Common myeloid progenitor, CD34-positive (primary cell): Measurements from ENCODE around the gene CDC42BPG.
A peak's percentile ranks its signal among the peaks of the same experiment; 100 is the strongest.

Experiments used
- CTCF ChIA-PET: fragments of 350-600 bp; sonication (Branson Sonifier 250); formaldehyde crosslinking; loops from one replicate; lab custom pipeline; 2021; ENCODE audit warnings: antibody characterized with exemption; lab: Charles Lee
- POLR2A ChIA-PET: fragments of 350-600 bp; sonication (Branson Sonifier 250); formaldehyde crosslinking; loops from one replicate; lab custom pipeline; 2021; ENCODE audit warnings: antibody characterized with exemption; lab: Charles Lee
- DNase-seq, 3 donors: peaks; one replicate each; pipeline versions ENCODE4 v3.0.0 to v3.0.0-alpha.2; 2013
- H3K27ac ChIP-seq, 2 experiments: 1 replicate in 1 of 2; 2 replicates in 1 of 2; pipeline ENCODE4 v1.7.0; 2013; ENCODE audit warnings: inconsistent platforms in 2 of 2, low read length in 2 of 2, mild to moderate bottlenecking in 2 of 2, low read depth in 1 of 2, moderate library complexity in 1 of 2; ENCODE audit not compliant: severe bottlenecking in 2 of 2, insufficient read depth in 1 of 2, poor library complexity in 1 of 2
- H3K27me3 ChIP-seq, 5 experiments: replicated peaks in 2 of 5; 1 replicate in 3 of 5; 2 replicates in 2 of 5; pipeline versions ENCODE4 v1.6.1 to v1.7.0; 2013; ENCODE audit warnings: low read length in 4 of 5, mild to moderate bottlenecking in 2 of 5, moderate library complexity in 2 of 5, inconsistent platforms in 1 of 5; ENCODE audit not compliant: insufficient read depth in 5 of 5, control insufficient read depth in 4 of 5
- H3K36me3 ChIP-seq, 4 experiments: 1 replicate in 2 of 4; 2 replicates in 2 of 4; pipeline versions ENCODE4 v1.6.1 to v1.7.0; 2013; ENCODE audit warnings: low read length in 3 of 4, control low read depth in 1 of 4, mild to moderate bottlenecking in 1 of 4; ENCODE audit not compliant: control insufficient read depth in 4 of 4, insufficient read depth in 4 of 4
- H3K4me1 ChIP-seq, 4 experiments: 1 replicate in 3 of 4; 2 replicates in 1 of 4; pipeline versions ENCODE4 v1.6.1 to v1.7.1; 2013; ENCODE audit warnings: low read length in 3 of 4, mild to moderate bottlenecking in 3 of 4, control low read depth in 1 of 4, inconsistent platforms in 1 of 4, moderate library complexity in 1 of 4; ENCODE audit not compliant: control insufficient read depth in 4 of 4, insufficient read depth in 4 of 4; ENCODE audit errors: control extremely low read depth in 1 of 4
- H3K4me3 ChIP-seq, 7 experiments: 1 replicate in 4 of 7; 2 replicates in 3 of 7; pipeline versions ENCODE4 v1.5.1 to v1.7.0; 2013; ENCODE audit warnings: mild to moderate bottlenecking in 7 of 7, low read length in 6 of 7, moderate library complexity in 6 of 7, inconsistent platforms in 2 of 7, low read depth in 2 of 7, control low read depth in 1 of 7; ENCODE audit not compliant: insufficient read depth in 4 of 7, control insufficient read depth in 1 of 7; ENCODE audit errors: extremely low read depth in 1 of 7
- H3K9me3 ChIP-seq, 5 experiments: 1 replicate in 4 of 5; 2 replicates in 1 of 5; pipeline versions ENCODE4 v1.6.1 to v1.7.1; 2013; ENCODE audit warnings: low read length in 4 of 5, mild to moderate bottlenecking in 2 of 5, inconsistent platforms in 1 of 5, low read depth in 1 of 5, moderate library complexity in 1 of 5; ENCODE audit not compliant: control insufficient read depth in 4 of 5, insufficient read depth in 2 of 5; ENCODE audit errors: control extremely low read depth in 1 of 5
- WGBS: methylation state at CpG from one replicate; pipeline ENCODE4 v1.1.5; 2013; ENCODE audit not compliant: insufficient coverage; 5-methylcytosine and 5-hydroxymethylcytosine counted together

Gene CDC42BPG

DNA sequence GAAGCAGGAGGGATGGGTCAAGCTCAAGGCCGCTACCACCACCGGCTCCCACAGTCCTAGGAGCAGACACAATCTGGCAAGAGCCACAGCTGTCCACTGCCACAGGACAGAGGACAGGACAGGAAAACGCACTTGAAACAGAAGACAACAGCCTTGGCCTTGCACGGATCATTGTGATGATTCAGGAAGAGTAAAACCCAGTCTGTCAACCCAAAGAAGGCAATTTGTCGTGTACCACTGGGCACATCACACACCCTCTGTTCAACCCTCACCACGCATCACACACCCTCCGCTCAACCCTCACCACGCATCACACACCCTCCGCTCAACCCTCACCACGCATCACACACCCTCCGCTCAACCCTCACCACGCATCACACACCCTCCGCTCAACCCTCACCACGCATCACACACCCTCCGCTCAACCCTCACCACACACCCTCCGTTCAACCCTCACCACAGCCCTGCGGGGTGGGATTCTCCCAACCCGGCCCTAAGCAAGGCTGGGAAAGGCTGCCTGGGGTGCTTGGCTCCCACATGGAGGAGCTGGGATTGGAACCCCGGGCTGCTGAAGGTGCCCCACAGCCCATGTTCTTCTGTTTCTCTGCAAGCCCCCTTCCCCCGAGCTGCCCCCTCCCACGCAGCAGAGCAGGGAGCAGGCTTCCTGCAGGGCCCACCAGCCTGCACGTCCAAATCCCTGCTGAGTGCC, 11.3 kb upstream of the CDC42BPG start:
- Histone ChIP-seq H3K9me3 (no peaks in the 10 kb centered on the region), H3K27me3 (no peaks in the 10 kb centered on the region), H3K27ac (peak overlapping the region in 1 of 2 experiments; percentile 2), H3K4me1 (peaks cover 10 to 99% (median 88%) of the 10 kb centered on the region in 4 experiments), H3K36me3 (peaks cover 0 to 35% (median 22%) of the 10 kb centered on the region in 4 experiments), H3K4me3 (no peak overlapping the region)
- DNase-seq = no peak
- CTCF ChIA-PET = interaction anchor here (1.6 to 33.3 kb wide), 4 partner anchors 9 to 141 kb away, joined by 6 to 1071 read pairs (median 138); partner anchors contain the start of genes BATF2 and EHD1
- WGBS = 96% methylated on average over 10 of the region's 22 CpGs
- POLR2A ChIA-PET = no interaction called here

DNA sequence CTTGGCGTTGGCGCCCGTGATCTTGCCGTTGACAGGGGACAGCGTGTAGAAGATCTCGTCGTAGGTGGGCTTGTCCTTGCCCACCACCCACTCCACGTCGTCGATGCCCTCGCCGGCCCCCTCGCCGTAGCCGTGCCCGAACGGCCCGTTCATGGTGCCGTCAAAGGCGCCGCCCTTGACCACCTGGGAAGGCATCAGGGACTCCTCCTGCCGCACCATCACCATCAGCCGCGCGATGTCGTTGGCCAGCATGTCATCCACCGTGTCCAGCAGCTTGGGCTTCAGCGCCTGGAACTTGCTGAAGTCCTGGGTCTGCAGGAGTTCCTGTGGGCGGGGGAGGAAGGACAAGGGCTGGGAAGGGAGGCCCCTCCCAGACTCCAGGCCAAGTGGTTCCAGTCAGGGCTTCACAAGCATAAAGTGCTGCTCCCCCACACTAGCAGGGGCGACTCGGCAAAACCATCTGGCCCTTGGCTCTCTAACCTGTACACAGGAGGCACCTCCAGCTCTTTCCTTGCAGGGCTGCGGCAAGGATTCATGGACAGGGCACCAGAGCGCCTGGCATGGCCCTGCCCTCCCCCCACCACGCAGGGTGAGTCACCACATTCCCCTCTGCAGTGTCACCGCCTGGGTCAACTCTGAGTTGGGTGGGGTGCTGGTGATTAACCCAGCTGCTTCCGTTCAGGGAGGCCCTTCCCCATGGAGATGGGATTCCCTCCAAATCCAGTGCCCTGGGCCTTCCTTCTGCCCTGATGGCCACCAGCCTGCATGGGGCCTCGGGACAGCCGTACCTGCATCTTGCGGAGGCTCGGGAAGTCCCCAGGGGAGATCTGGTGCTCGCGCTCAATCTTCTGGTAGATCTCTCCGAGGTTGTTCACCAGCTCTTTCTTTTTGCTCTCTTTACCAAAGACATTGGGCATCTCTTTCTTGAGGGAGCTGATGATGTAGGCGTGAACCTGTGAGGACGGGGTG, 10.4 kb upstream of the CDC42BPG start:
- Histone ChIP-seq H3K36me3 (peaks cover 0 to 35% (median 22%) of the 10 kb centered on the region in 4 experiments), H3K4me1 (peaks cover 10 to 96% (median 81%) of the 10 kb centered on the region in 4 experiments), H3K27ac (peak overlapping the region in 1 of 2 experiments; percentile 34), H3K4me3 (peak overlapping the region in 1 of 7 experiments; percentile 27), H3K27me3 (no peaks in the 10 kb centered on the region), H3K9me3 (no peaks in the 10 kb centered on the region)
- WGBS = 92% methylated on average over 38 of the region's 45 CpGs
- CTCF ChIA-PET = interaction anchor here (1.5 to 33.3 kb wide), 5 partner anchors 8 to 160 kb away, joined by 3 to 1071 read pairs (median 8); partner anchors contain the start of genes ARL2, BATF2 and EHD1
- peak in 1 of 3 donors; percentile 48 for DNase-seq
- POLR2A ChIA-PET = no interaction called here

DNA sequence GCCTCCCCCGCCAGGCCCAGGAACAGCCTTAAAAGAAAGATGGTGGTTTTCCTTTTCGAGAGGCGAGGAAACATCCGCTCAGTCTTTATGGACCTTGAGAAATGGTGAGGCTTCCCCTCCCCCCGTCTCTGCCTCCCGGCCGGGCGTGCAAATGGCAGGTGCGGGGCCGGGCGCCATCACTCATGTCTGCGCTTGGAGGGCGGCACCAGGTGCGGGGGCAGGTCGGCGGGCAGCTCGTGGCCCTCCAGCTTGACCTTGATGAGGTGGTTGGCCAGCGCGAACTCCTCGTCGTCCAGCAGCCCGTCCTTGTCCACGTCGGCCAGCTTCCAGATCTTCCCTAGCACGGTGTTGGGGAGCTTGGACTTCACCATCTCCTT, 9.7 kb upstream of the CDC42BPG start:
- peaks cover 5 to 96% (median 77%) of the 10 kb centered on the region in 4 experiments for H3K4me1 ChIP-seq
- ChIA-PET POLR2A (interaction anchor here (1.3 kb wide), 1 partner anchor 15 kb away, joined by 4 read pairs; no protein-coding TSS in a partner anchor), CTCF (interaction anchor here (1.5 to 33.3 kb wide), 4 partner anchors 10 to 160 kb away, joined by 3 to 1071 read pairs (median 138); partner anchors contain the start of genes ARL2, BATF2 and EHD1)
- peak overlapping the region in 1 of 7 experiments; percentile 8 for H3K4me3 ChIP-seq
- H3K9me3 ChIP-seq = no peaks in the 10 kb centered on the region
- DNase-seq = no peak
- H3K27me3 ChIP-seq = no peaks in the 10 kb centered on the region
- peaks cover 0 to 35% (median 22%) of the 10 kb centered on the region in 4 experiments for H3K36me3 ChIP-seq
- H3K27ac ChIP-seq = no peak overlapping the region
- WGBS = 97% methylated on average over 24 of the region's 25 CpGs

DNA sequence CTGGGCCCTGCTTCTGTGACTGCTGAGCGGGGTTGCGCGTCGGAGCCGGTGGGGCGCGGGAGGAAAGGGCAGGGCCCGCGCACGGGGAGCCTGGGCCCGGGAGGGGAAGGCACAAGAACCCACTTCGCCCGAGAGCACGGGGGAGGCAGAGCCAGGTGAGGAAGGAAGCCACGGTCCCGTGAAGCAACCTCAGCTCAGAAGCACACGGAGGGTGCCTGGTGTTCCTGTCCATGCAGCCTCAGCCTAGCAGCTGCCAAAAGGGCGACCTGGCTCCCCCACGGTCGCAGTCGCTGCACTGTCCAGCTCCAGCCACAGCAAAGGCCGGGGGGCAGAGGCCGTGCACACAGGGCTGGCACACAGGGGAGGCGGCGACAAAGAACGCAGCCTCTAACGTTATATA, 9.3 kb upstream of the CDC42BPG start:
- no peaks in the 10 kb centered on the region for H3K27me3 ChIP-seq
- no peak for DNase-seq
- ChIA-PET CTCF (interaction anchor here (1.0 to 33.3 kb wide), 5 partner anchors 11 to 161 kb away, joined by 3 to 1071 read pairs (median 8); partner anchors contain the start of genes ARL2, BATF2 and EHD1), POLR2A (interaction anchor here (0.6 to 1.3 kb wide), 3 partner anchors 15 to 32 kb away, joined by 3 to 5 read pairs (median 4); partner anchors contain the start of gene EHD1)
- H3K27ac ChIP-seq = peak overlapping the region in 1 of 2 experiments; percentile 34
- WGBS = 43% methylated on average over 18 of the region's 27 CpGs
- H3K4me3 ChIP-seq = peak overlapping the region in 1 of 7 experiments; percentile 8
- H3K36me3 ChIP-seq = peaks cover 0 to 33% (median 21%) of the 10 kb centered on the region in 4 experiments
- no peaks in the 10 kb centered on the region for H3K9me3 ChIP-seq
- peaks cover 3 to 96% (median 77%) of the 10 kb centered on the region in 4 experiments for H3K4me1 ChIP-seq

DNA sequence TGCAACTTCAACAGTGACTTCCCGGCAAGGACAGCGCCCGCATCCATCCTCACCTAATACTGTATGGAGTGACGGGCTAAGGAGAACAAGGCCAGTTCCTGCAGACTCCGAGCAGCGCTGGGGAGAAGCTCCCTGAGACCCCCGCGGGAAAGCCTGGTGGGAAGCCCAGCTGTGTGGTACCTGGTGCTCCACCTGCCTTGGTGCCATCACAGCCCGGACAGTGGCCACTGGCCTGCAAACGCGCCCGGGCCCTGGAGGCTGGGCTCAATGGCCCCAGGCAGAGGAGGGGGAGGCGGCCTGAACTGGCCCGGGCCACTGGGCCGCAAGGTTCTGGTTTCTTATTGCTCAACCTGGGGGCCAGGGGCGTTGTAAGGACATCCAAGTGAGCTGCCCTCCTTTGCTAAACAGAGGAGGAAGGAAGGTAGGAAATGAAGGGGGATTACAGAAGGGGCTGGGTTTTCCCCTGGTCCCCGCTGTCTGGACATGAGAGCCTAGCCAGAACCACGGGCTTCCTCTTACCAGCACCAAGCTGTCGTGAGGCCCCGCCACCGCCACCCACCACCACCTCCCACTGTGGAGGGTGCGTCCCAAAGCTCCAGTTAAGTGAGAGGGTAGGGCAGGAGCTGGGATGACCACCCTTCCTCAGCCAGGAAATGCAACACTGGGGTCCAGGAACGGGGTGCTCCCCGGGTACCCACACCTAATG, 8.5 kb upstream of the CDC42BPG start:
- H3K27me3 ChIP-seq = no peaks in the 10 kb centered on the region
- WGBS = 79% methylated on average over 17 of the region's 24 CpGs
- ChIA-PET POLR2A (interaction anchor here (0.6 to 2.1 kb wide), 4 partner anchors 16 to 33 kb away, joined by 3 to 6 read pairs (median 4); partner anchors contain the start of gene EHD1), CTCF (interaction anchor here (0.6 to 33.3 kb wide), 6 partner anchors 11 to 162 kb away, joined by 3 to 1071 read pairs (median 6); partner anchors contain the start of genes ARL2, BATF2 and EHD1)
- DNase-seq = peak in 2 of 3 donors; percentile 43 to 53
- no peak overlapping the region for H3K4me3 ChIP-seq
- peak overlapping the region in 1 of 2 experiments; percentile 34 for H3K27ac ChIP-seq
- peaks cover 0 to 33% (median 20%) of the 10 kb centered on the region in 4 experiments for H3K36me3 ChIP-seq
- peaks cover 3 to 96% (median 78%) of the 10 kb centered on the region in 4 experiments for H3K4me1 ChIP-seq
- no peaks in the 10 kb centered on the region for H3K9me3 ChIP-seq
